Right hindlimb (tissue), 1 donor: ENCODE data around the gene SDS.

Experiments
- DNase-seq: peaks from one replicate; pipeline ENCODE4 v3.0.0-alpha.2; 2018

Gene SDS

GRCh38 chr12:113345318-113345717 lies 58.4 kb downstream of the SDS start:
- DNase-seq, result no peak
